SK-N-SH (cell line): Measurements from ENCODE around the gene MRGPRE. TPM values are rescaled to one million over a fixed set of nuclear protein-coding genes. Genes with fewer than 3 reads are reported as not detected.

Experiments
- CTCF ChIA-PET: fragments of 300-600, 350-600 bp; formaldehyde crosslinking; extraction: SDS; loops from one replicate; lab custom pipeline; 2021; lab: Yijun Ruan, JAX
- POLR2A ChIA-PET: fragments of 350-600 bp; sonication (Branson Sonifier 250); formaldehyde crosslinking; extraction: SDS; loops from one replicate; lab custom pipeline; 2020; ENCODE audit warnings: antibody characterized with exemption, inconsistent platforms; lab: Yijun Ruan, JAX
- DNase-seq: peaks from one replicate; pipeline ENCODE4 v3.0.0; 2012
- H2AFZ ChIP-seq: fragments of 200-600 bp; sonication (generic); 2 replicates; pipeline ENCODE4 v1.8.1; 2016; ENCODE audit warnings: antibody characterized with exemption, mild to moderate bottlenecking, low read depth
- H3F3A ChIP-seq: fragments of 200-600 bp; sonication (generic); replicated peaks from 2 replicates; pipeline ENCODE3; 2016; ENCODE audit warnings: antibody characterized with exemption, mild to moderate bottlenecking; ENCODE audit not compliant: insufficient read depth
- H3K27ac ChIP-seq, 2 experiments: fragments of 200-500 bp in 1 of 2; fragments of 200-600 bp in 1 of 2; sonication (Bioruptor generic) in 1 of 2; sonication (generic), shearing (Covaris generic) in 1 of 2; 2 replicates each; pipeline versions ENCODE4 v1.5.1 to v1.6.1; 2014 to 2016; ENCODE audit warnings: low read depth in 2 of 2, inconsistent platforms in 1 of 2, low read length in 1 of 2, mild to moderate bottlenecking in 1 of 2, mixed read lengths in 1 of 2
- H3K27me3 ChIP-seq: fragments of 200-600 bp; sonication (generic), shearing (Covaris generic); 2 replicates; pipeline ENCODE4 v1.6.1; 2016; ENCODE audit warnings: mixed run types; ENCODE audit not compliant: insufficient read depth
- H3K36me3 ChIP-seq, 2 experiments: fragments of 200-500 bp in 1 of 2; fragments of 200-600 bp in 1 of 2; sonication (Bioruptor generic) in 1 of 2; sonication (generic) in 1 of 2; replicated peaks in 1 of 2; 2 replicates each; pipeline versions ENCODE3 to v1.5.1; 2014 to 2016; ENCODE audit warnings: low read length in 1 of 2, mild to moderate bottlenecking in 1 of 2; ENCODE audit not compliant: insufficient read depth in 2 of 2, control insufficient read depth in 1 of 2
- H3K4me1 ChIP-seq, 2 experiments: fragments of 200-500 bp in 1 of 2; fragments of 200-600 bp in 1 of 2; sonication (Bioruptor generic) in 1 of 2; sonication (generic), shearing (Covaris generic) in 1 of 2; 2 replicates each; pipeline versions ENCODE4 v1.5.1 to v1.6.1; 2014 to 2016; ENCODE audit warnings: low read depth in 1 of 2, low read length in 1 of 2, mixed run types in 1 of 2; ENCODE audit not compliant: insufficient read depth in 2 of 2, control insufficient read depth in 1 of 2
- H3K4me2 ChIP-seq: fragments of 200-600 bp; sonication (generic), shearing (Covaris generic); 2 replicates; pipeline ENCODE4 v1.6.1; 2017; ENCODE audit warnings: mixed run types
- H3K4me3 ChIP-seq, 2 experiments: fragments of 200-500 bp in 1 of 2; fragments of 200-600 bp in 1 of 2; sonication (Bioruptor generic) in 1 of 2; sonication (generic), shearing (Covaris generic) in 1 of 2; 2 replicates each; pipeline versions ENCODE4 v1.5.1 to v1.8.1; 2014 to 2016; ENCODE audit warnings: low read depth in 2 of 2, inconsistent platforms in 1 of 2, low read length in 1 of 2, mild to moderate bottlenecking in 1 of 2, mixed read lengths in 1 of 2, moderate library complexity in 1 of 2
- H3K79me2 ChIP-seq: fragments of 200-600 bp; sonication (generic); 2 replicates; pipeline ENCODE4 v1.8.1; 2017; ENCODE audit warnings: mild to moderate bottlenecking; ENCODE audit not compliant: insufficient read depth
- H3K9ac ChIP-seq: fragments of 200-600 bp; sonication (generic); 2 replicates; pipeline ENCODE4 v1.6.1; 2017; ENCODE audit warnings: mixed run types
- H3K9me2 ChIP-seq: fragments of 200-600 bp; sonication (generic); 2 replicates; pipeline ENCODE4 v1.6.1; 2017; ENCODE audit warnings: mixed run types
- H3K9me3 ChIP-seq: fragments of 200-600 bp; sonication (generic); 2 replicates; pipeline ENCODE4 v1.6.1; 2017; ENCODE audit warnings: mixed run types, mild to moderate bottlenecking, moderate library complexity
- H4K20me1 ChIP-seq: fragments of 200-600 bp; sonication (generic); 2 replicates; pipeline ENCODE4 v1.6.1; 2017; ENCODE audit warnings: mild to moderate bottlenecking, mixed run types; ENCODE audit not compliant: insufficient read depth
- FOXJ3 ChIP-seq: sonication (generic); formaldehyde crosslinking; IDR thresholded peaks from 2 replicates; pipeline ENCODE4 v1.5.1; 2020; ENCODE audit warnings: mild to moderate bottlenecking, missing genetic modification reagents
- GABPA ChIP-seq: IDR thresholded peaks from 2 replicates; pipeline ENCODE4 v1.4.0; 2012; ENCODE audit warnings: low read depth, mild to moderate bottlenecking
- GATA2 ChIP-seq: sonication (generic); formaldehyde crosslinking; IDR thresholded peaks from 2 replicates; pipeline ENCODE4 v1.5.0; 2020; ENCODE audit warnings: mild to moderate bottlenecking, missing genetic modification reagents
- JUND ChIP-seq: IDR thresholded peaks from 2 replicates; pipeline ENCODE4 v1.4.0; 2012
- MAX ChIP-seq: IDR thresholded peaks from 2 replicates; pipeline ENCODE4 v1.4.0; 2012; ENCODE audit warnings: low read depth
- RAD21 ChIP-seq: IDR thresholded peaks from 2 replicates; pipeline ENCODE4 v1.6.1; 2012; ENCODE audit warnings: mild to moderate bottlenecking, low read length
- REST ChIP-seq: IDR thresholded peaks from 2 replicates; pipeline ENCODE4 v1.6.1; 2012; ENCODE audit warnings: mild to moderate bottlenecking, low read depth, low read length, moderate library complexity
- WGBS: methylation state at CpG from one replicate; pipeline ENCODE4 v1.1.6; 2017; ENCODE audit warnings: low lambda C conversion rate; 5-methylcytosine and 5-hydroxymethylcytosine counted together
- polyA plus RNA-seq, 3 experiments: library from polyadenylated mRNA; depleted of rRNA; stranded (reverse); fragments of >200 nt; gene quantifications; 2 replicates each; pipeline ENCODE4 v1.2.3, GENCODE V29; 2012
- TF ChIP-seq, protein P1 (sequence below): IDR thresholded peaks from 2 replicates; pipeline ENCODE4 v1.4.0; 2012; ENCODE audit warnings: low read depth, borderline replicate concordance
- TF ChIP-seq, protein P2 (sequence below): fragments of 150-350 bp; IDR thresholded peaks from 2 replicates; pipeline ENCODE4 v1.6.1; 2016; ENCODE audit warnings: mild to moderate bottlenecking, low read depth, low read length

Gene MRGPRE
- polyA plus RNA-seq, 1 of the 3 experiments (the other 2 are of a cell fraction): not detected

DNA sequence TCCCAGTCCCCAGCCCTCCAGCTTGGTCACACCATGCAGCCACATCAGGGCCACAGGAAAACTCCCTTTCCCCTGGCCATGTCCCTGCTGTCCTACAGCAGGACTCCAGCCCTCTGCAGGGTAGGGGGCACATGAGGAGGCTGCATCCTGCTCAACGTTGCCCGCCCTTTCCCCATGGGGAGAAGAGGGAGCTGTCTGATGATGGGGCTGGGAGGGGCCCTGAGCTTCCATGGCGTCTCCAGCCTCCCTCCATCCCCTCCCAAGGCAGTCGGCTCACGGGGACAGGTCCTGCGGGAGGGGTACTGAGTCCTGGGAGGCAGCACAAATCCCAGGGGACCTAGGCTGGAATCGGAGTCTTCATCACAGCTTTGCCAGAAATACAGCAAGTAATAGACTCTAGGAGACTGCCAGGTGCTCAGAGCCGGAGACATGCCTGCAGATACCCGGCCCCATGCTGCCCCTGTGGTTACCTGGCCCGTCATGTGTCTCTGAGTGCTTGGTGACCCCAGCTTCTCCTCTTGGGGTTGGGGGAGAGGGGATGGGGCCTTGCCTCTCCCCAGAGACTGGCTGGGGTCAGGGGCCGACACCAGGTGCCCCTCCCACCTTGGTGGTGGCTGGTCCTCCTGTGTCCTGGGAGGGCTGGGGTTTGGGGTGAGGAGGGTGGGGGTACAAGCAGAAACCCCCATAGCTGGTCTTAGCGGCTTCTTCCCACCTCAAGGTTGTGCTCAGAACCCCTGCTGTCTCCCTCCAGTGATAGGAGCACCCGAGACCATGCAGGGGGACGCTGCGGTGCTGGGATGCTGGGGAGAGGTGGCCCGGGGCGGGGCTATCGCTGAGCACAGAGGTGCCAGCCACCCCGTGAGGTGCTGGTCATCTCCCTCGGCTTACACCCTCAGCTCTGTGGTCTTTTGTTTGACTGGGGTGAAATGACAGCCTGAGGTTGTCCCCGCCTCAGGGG is 2.3 kb downstream of the MRGPRE start:
- Histone ChIP-seq H3K9ac (no peak overlapping the region), H3K4me1 (peaks cover 0 to 14% of the 10 kb centered on the region in 2 experiments; a peak in 1 of 4 replicates), H3K36me3 (no peaks in the 10 kb centered on the region), H3K27ac (no peak overlapping the region), H3F3A (no peaks in the 10 kb centered on the region), H3K9me2 (no peaks in the 10 kb centered on the region), H3K4me3 (no peak overlapping the region), H3K79me2 (no peaks in the 10 kb centered on the region), H3K27me3 (no peaks in the 10 kb centered on the region), H3K9me3 (no peaks in the 10 kb centered on the region), H2AFZ (no peak overlapping the region), H4K20me1 (no peaks in the 10 kb centered on the region), H3K4me2 (no peak overlapping the region)
- TF ChIP-seq GABPA: no peak
- TF ChIP-seq, protein P1, sequence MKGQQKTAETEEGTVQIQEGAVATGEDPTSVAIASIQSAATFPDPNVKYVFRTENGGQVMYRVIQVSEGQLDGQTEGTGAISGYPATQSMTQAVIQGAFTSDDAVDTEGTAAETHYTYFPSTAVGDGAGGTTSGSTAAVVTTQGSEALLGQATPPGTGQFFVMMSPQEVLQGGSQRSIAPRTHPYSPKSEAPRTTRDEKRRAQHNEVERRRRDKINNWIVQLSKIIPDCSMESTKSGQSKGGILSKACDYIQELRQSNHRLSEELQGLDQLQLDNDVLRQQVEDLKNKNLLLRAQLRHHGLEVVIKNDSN: no peak
- TF ChIP-seq MAX: no peak
- TF ChIP-seq, protein P2, sequence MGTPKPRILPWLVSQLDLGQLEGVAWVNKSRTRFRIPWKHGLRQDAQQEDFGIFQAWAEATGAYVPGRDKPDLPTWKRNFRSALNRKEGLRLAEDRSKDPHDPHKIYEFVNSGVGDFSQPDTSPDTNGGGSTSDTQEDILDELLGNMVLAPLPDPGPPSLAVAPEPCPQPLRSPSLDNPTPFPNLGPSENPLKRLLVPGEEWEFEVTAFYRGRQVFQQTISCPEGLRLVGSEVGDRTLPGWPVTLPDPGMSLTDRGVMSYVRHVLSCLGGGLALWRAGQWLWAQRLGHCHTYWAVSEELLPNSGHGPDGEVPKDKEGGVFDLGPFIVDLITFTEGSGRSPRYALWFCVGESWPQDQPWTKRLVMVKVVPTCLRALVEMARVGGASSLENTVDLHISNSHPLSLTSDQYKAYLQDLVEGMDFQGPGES: no peak
- TF ChIP-seq JUND: no peak
- TF ChIP-seq RAD21: no peak
- no peak for TF ChIP-seq GATA2 (CRISPR knock-in tag)
- no peak for TF ChIP-seq REST
- no peak for TF ChIP-seq FOXJ3 (CRISPR knock-in tag)
- ChIA-PET POLR2A (no interaction called here), CTCF (interaction anchor here (0.7 to 2.0 kb wide), 5 partner anchors 11 to 193 kb away, joined by 3 to 6 read pairs (median 3); no protein-coding TSS in a partner anchor)
- 51% methylated on average over 9 of the region's 21 CpGs for WGBS
- peak; percentile 20 for DNase-seq
